Neural progenitor cell (in vitro differentiated cells): ENCODE data around the gene CCNK. TPM values are rescaled to one million over a fixed set of nuclear protein-coding genes. Genes with fewer than 3 reads are reported as not detected.

Source experiments
- DNase-seq: peaks from one replicate; pipeline ENCODE4 v3.0.0-alpha.2; 2016; ENCODE audit warnings: low spot score
- H2AFZ ChIP-seq: fragments of 200-600 bp; sonication (generic); replicated peaks from 2 replicates; pipeline ENCODE4 v1.6.1; 2016; ENCODE audit warnings: antibody characterized with exemption
- H3F3A ChIP-seq: fragments of 200-600 bp; sonication (generic); 2 replicates; pipeline ENCODE4 v1.6.1; 2016; ENCODE audit warnings: antibody characterized with exemption, low read depth
- H3K27ac ChIP-seq: fragments of 200-600 bp; sonication (generic); 2 replicates; pipeline ENCODE4 v1.5.1; 2016; ENCODE audit warnings: mild to moderate bottlenecking
- H3K27me3 ChIP-seq: fragments of 200-600 bp; sonication (generic); 2 replicates; pipeline ENCODE4 v1.6.1; 2016; ENCODE audit warnings: mild to moderate bottlenecking, moderate library complexity
- H3K36me3 ChIP-seq: fragments of 200-600 bp; sonication (generic); 2 replicates; pipeline ENCODE4 v1.5.1; 2016
- H3K4me1 ChIP-seq: fragments of 200-600 bp; sonication (generic); 2 replicates; pipeline ENCODE4 v1.6.1; 2016; ENCODE audit warnings: mixed run types
- H3K4me2 ChIP-seq: fragments of 200-600 bp; sonication (generic); 2 replicates; pipeline ENCODE4 v1.6.1; 2016
- H3K4me3 ChIP-seq: fragments of 200-600 bp; sonication (generic); 2 replicates; pipeline ENCODE4 v1.5.1; 2016
- H3K79me2 ChIP-seq: fragments of 200-600 bp; sonication (generic); 2 replicates; pipeline ENCODE4 v1.6.1; 2016; ENCODE audit warnings: low read depth
- H3K9ac ChIP-seq: fragments of 200-600 bp; sonication (generic); 2 replicates; pipeline ENCODE4 v1.6.1; 2016
- H3K9me3 ChIP-seq: fragments of 200-600 bp; sonication (generic); 2 replicates; pipeline ENCODE4 v1.5.1; 2016; ENCODE audit warnings: low read depth
- H4K20me1 ChIP-seq: fragments of 200-600 bp; sonication (generic); 2 replicates; pipeline ENCODE4 v1.6.1; 2016; ENCODE audit warnings: low read depth
- H3K27ac Mint-ChIP-seq: 3 replicates; pipeline ENCODE4 v1.8.0; 2021; ENCODE audit warnings: mixed read lengths
- H3K27me3 Mint-ChIP-seq: 2 replicates; pipeline ENCODE4 v1.8.0; 2022; ENCODE audit warnings: low read depth, mild to moderate bottlenecking, inconsistent platforms, moderate library complexity, mixed read lengths; ENCODE audit not compliant: insufficient read depth
- H3K36me3 Mint-ChIP-seq: 3 replicates; pipeline ENCODE4 v1.8.0; 2021; ENCODE audit warnings: mixed read lengths
- H3K4me1 Mint-ChIP-seq: 3 replicates; pipeline ENCODE4 v1.8.0; 2021; ENCODE audit warnings: mixed read lengths
- H3K4me3 Mint-ChIP-seq: 3 replicates; pipeline ENCODE4 v1.8.0; 2021; ENCODE audit warnings: mild to moderate bottlenecking, moderate library complexity, mixed read lengths
- H3K9me3 Mint-ChIP-seq: 3 replicates; pipeline ENCODE4 v1.8.0; 2020; ENCODE audit warnings: mixed read lengths
- CTCF ChIP-seq: fragments of 200-600 bp; sonication (generic); IDR thresholded peaks from 2 replicates; pipeline ENCODE4 v1.5.1; 2017; ENCODE audit warnings: antibody characterized with exemption, mild to moderate bottlenecking
- EZH2 ChIP-seq: fragments of 200-600 bp; sonication (generic); IDR thresholded peaks from 2 replicates; pipeline ENCODE4 v1.6.1; 2017; ENCODE audit warnings: antibody characterized with exemption, mild to moderate bottlenecking, moderate library complexity
- EZH2phosphoT487 ChIP-seq: fragments of 200-600 bp; sonication (generic); IDR thresholded peaks from 2 replicates; pipeline ENCODE4 v1.6.1; 2017; ENCODE audit warnings: antibody characterized with exemption
- total RNA-seq: library from RNA; depleted of rRNA; stranded (reverse); fragments of >200 nt; gene quantifications from 2 replicates; pipeline ENCODE4 v1.2.3, GENCODE V29; 2015; ENCODE audit warnings: low replicate concordance

The CCNK gene
- total RNA-seq, 1 donor from 2014 or later: 19.0 TPM

GRCh38 chr14:99535448-99535847, 54.2 kb downstream of the CCNK start:
- Mint-ChIP-seq H3K4me3 (no peak overlapping the region), H3K9me3 (no peaks in the 10 kb centered on the region), H3K27me3 (peaks cover 8% of the 10 kb centered on the region), H3K4me1 (peaks cover 79% of the 10 kb centered on the region), H3K27ac (no peak overlapping the region), H3K36me3 (no peaks in the 10 kb centered on the region)
- TF ChIP-seq EZH2 (no peak), CTCF (no peak), EZH2phosphoT487 (no peak)
- Histone ChIP-seq H3F3A (peaks cover 34% of the 10 kb centered on the region), H3K27ac (no peak overlapping the region), H4K20me1 (peaks cover 77% of the 10 kb centered on the region), H3K79me2 (peaks cover 77% of the 10 kb centered on the region), H2AFZ (no peak overlapping the region), H3K36me3 (no peaks in the 10 kb centered on the region), H3K27me3 (no peaks in the 10 kb centered on the region), H3K4me2 (peak overlapping the region; percentile 48), H3K4me3 (no peak overlapping the region), H3K4me1 (peaks cover 71% of the 10 kb centered on the region), H3K9ac (no peak overlapping the region), H3K9me3 (no peaks in the 10 kb centered on the region)
- DNase-seq: no peak

GRCh38 chr14:99535908-99536778, 54.9 kb downstream of the CCNK start:
- H3K79me2 ChIP-seq: peaks cover 82% of the 10 kb centered on the region
- H3K27ac ChIP-seq: no peak overlapping the region
- no peak overlapping the region for H3K4me3 ChIP-seq
- H3K4me1 ChIP-seq: peaks cover 71% of the 10 kb centered on the region
- no peak overlapping the region for H3K4me2 ChIP-seq
- H3K9ac ChIP-seq: no peak overlapping the region
- H3K4me3 Mint-ChIP-seq: no peak overlapping the region
- H2AFZ ChIP-seq: no peak overlapping the region
- no peaks in the 10 kb centered on the region for H3K36me3 ChIP-seq
- no peaks in the 10 kb centered on the region for H3K9me3 ChIP-seq
- H3K4me1 Mint-ChIP-seq: peaks cover 75% of the 10 kb centered on the region
- TF ChIP-seq CTCF: no peak
- TF ChIP-seq EZH2: no peak
- no peak for TF ChIP-seq EZH2phosphoT487
- no peaks in the 10 kb centered on the region for H3K36me3 Mint-ChIP-seq
- peaks cover 8% of the 10 kb centered on the region for H3K27me3 Mint-ChIP-seq
- H3K27ac Mint-ChIP-seq: no peak overlapping the region
- H4K20me1 ChIP-seq: peaks cover 79% of the 10 kb centered on the region
- H3K9me3 Mint-ChIP-seq: no peaks in the 10 kb centered on the region
- H3K27me3 ChIP-seq: no peaks in the 10 kb centered on the region
- no peak for DNase-seq
- peaks cover 27% of the 10 kb centered on the region for H3F3A ChIP-seq

GRCh38 chr14:99537399-99537798, 56.2 kb downstream of the CCNK start:
- peaks cover 1% of the 10 kb centered on the region for H3K36me3 Mint-ChIP-seq
- H3K9ac ChIP-seq: no peak overlapping the region
- peaks cover 87% of the 10 kb centered on the region for H3K79me2 ChIP-seq

More at GRCh38 chr14:99537399-99537798, 56.2 kb downstream of the CCNK start:
- no peak overlapping the region for H3K27ac ChIP-seq
- no peak overlapping the region for H3K4me2 ChIP-seq
- TF ChIP-seq EZH2phosphoT487 (no peak), EZH2 (no peak), CTCF (no peak)
- Mint-ChIP-seq H3K4me3 (no peak overlapping the region), H3K27ac (no peak overlapping the region), H3K4me1 (peaks cover 80% of the 10 kb centered on the region), H3K9me3 (no peaks in the 10 kb centered on the region), H3K27me3 (peaks cover 11% of the 10 kb centered on the region)
- H3K4me3 ChIP-seq: no peak overlapping the region
- peaks cover 26% of the 10 kb centered on the region for H3F3A ChIP-seq
- peak; percentile 43 for DNase-seq
- no peaks in the 10 kb centered on the region for H3K36me3 ChIP-seq
- H3K27me3 ChIP-seq: no peaks in the 10 kb centered on the region
- H2AFZ ChIP-seq: no peak overlapping the region
- H3K9me3 ChIP-seq: no peaks in the 10 kb centered on the region
- H3K4me1 ChIP-seq: peaks cover 78% of the 10 kb centered on the region
- H4K20me1 ChIP-seq: peaks cover 84% of the 10 kb centered on the region
